Panc1 (cell line): ENCODE data around the gene EEF1A2.

Source experiments
- CTCF ChIP-seq: fragments of 450-650 bp; IDR thresholded peaks from 2 replicates; pipeline ENCODE4 v1.5.1; 2017; ENCODE audit warnings: mild to moderate bottlenecking
- POLR2AphosphoS5 ChIP-seq: IDR thresholded peaks from 2 replicates; pipeline ENCODE4 v1.6.1; 2012; ENCODE audit warnings: mild to moderate bottlenecking, low read depth, low read length, moderate library complexity
- SIN3A ChIP-seq: IDR thresholded peaks from 2 replicates; pipeline ENCODE4 v1.6.1; 2012; ENCODE audit warnings: low read depth, mild to moderate bottlenecking, low read length, moderate library complexity, borderline replicate concordance; ENCODE audit not compliant: insufficient read depth
- TF ChIP-seq, protein P1 (sequence below), 2 experiments: IDR thresholded peaks; 2 replicates each; pipeline ENCODE4 v1.6.1; 2011 to 2012; ENCODE audit warnings: low read depth in 2 of 2, control low read depth in 1 of 2, low read length in 1 of 2, mild to moderate bottlenecking in 1 of 2, moderate library complexity in 1 of 2; ENCODE audit not compliant: insufficient read depth in 1 of 2

DNA sequence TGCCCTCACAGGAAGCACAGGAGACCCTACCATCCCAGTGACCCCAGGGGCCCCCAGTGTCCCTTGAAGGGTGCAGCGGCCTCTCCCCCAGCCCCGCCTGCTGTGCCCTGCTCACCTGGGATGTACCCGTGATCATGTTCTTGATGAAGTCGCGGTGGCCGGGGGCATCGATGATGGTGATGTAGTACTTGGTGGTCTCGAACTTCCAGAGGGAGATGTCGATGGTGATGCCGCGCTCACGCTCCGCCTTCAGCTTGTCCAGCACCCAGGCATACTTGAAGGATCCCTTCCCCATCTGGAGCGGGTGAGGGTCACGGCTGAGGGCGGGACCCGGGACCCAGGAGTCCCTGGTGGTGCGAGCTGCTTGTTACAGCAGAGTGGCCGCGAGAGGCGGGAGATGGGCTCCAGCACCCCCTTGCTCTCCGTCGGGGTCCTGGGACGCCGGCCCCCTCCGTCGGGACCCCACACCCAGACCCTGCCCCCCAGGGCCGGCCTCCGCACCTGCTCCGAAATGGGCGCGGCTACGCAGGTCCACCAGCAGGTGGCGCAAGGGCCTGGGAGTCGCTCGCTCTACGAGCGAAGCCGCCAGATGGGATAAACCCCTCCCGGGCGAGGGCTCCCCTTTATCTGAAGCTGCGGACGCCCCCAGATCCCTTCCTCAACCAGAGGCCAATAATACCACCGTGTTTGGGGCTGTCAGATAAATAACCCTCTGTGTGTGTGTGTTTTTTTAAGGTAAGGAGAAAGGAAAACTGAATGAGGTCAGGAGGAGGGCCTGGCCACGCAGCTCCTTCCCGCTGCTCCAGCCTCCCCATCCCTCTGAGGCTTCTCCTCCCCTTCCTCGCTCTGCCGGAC lies 2.9 kb downstream of the EEF1A2 start:
- TF ChIP-seq POLR2AphosphoS5 (no peak), CTCF (peak; percentile 98), SIN3A (no peak)
- TF ChIP-seq, protein P1, sequence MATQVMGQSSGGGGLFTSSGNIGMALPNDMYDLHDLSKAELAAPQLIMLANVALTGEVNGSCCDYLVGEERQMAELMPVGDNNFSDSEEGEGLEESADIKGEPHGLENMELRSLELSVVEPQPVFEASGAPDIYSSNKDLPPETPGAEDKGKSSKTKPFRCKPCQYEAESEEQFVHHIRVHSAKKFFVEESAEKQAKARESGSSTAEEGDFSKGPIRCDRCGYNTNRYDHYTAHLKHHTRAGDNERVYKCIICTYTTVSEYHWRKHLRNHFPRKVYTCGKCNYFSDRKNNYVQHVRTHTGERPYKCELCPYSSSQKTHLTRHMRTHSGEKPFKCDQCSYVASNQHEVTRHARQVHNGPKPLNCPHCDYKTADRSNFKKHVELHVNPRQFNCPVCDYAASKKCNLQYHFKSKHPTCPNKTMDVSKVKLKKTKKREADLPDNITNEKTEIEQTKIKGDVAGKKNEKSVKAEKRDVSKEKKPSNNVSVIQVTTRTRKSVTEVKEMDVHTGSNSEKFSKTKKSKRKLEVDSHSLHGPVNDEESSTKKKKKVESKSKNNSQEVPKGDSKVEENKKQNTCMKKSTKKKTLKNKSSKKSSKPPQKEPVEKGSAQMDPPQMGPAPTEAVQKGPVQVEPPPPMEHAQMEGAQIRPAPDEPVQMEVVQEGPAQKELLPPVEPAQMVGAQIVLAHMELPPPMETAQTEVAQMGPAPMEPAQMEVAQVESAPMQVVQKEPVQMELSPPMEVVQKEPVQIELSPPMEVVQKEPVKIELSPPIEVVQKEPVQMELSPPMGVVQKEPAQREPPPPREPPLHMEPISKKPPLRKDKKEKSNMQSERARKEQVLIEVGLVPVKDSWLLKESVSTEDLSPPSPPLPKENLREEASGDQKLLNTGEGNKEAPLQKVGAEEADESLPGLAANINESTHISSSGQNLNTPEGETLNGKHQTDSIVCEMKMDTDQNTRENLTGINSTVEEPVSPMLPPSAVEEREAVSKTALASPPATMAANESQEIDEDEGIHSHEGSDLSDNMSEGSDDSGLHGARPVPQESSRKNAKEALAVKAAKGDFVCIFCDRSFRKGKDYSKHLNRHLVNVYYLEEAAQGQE (IDR thresholded peaks at IDR 0.05; ENCODE audit: insufficient read depth in 1 of 2, low read depth in 2 of 2, low read length in 1 of 2) = no peak
